HG03139 (cell line): Measurements from ENCODE around the gene CAPN8.

ENCODE experiments used
- ATAC-seq: cut with Tn5 transposase; IDR thresholded peaks from one replicate; pipeline ENCODE4 v1.9.1; 2021; ENCODE audit not compliant: unreplicated experiment

Gene CAPN8

GRCh38 chr1:223665592-223666312 is at the start of gene CAPN8:
TSS of gene CAPN8 (minus strand) at chr1:223665701. CDS start at chr1:223665646, 55 bp downstream.
- no peak for ATAC-seq

- no peak for ATAC-seq
Observed at GRCh38 chr1:223714849-223715603, 49.5 kb upstream of the CAPN8 start.

- ATAC-seq: no peak
Observed at GRCh38 chr1:223714421-223714724, 48.9 kb upstream of the CAPN8 start.

- no peak for ATAC-seq
Observed at GRCh38 chr1:223713546-223714420, 48.3 kb upstream of the CAPN8 start.

DNA sequence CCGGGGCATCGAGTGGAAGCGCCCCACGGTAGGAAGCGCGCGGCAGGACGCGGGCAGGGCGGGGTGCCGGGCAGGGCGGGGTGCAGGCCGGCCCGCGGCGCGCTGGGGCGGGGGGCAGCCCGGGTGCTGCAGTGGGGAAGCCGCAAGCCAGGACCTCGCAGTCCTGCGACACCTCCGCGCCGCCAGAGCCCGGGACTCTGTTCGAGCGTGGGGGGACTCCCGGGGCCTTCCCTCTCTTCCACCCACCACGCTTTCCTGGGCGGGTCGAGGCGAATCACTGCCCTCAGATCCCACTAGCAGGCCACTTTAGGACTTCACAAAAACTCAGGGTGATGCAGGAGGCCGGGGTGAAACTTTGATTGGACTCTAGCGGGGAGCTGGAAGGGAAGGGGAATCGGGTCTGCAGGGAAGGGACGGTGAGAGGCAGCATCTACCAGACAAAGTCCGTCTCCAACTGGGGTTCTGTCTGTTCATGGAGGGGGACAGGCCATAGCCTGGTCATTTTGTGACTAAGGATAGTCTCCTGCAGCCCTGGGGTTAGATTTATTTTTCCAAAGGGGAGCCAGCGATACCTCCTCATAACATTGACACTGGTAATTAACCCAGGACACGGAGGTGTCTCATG is 47.5 kb upstream of the CAPN8 start:
- peak; percentile 28 for ATAC-seq

- ATAC-seq: peak; percentile 46
Observed at GRCh38 chr1:223712194-223712849, 46.8 kb upstream of the CAPN8 start, which contains the start of gene CAPN2. TSS of gene CAPN2 (plus strand) at chr1:223712539. CDS start at chr1:223712641, 102 bp downstream.

- no peak for ATAC-seq
Observed at GRCh38 chr1:223711747-223712193, 46.3 kb upstream of the CAPN8 start.

GRCh38 chr1:223711173-223711572 is 45.7 kb upstream of the CAPN8 start:
- no peak for ATAC-seq

DNA sequence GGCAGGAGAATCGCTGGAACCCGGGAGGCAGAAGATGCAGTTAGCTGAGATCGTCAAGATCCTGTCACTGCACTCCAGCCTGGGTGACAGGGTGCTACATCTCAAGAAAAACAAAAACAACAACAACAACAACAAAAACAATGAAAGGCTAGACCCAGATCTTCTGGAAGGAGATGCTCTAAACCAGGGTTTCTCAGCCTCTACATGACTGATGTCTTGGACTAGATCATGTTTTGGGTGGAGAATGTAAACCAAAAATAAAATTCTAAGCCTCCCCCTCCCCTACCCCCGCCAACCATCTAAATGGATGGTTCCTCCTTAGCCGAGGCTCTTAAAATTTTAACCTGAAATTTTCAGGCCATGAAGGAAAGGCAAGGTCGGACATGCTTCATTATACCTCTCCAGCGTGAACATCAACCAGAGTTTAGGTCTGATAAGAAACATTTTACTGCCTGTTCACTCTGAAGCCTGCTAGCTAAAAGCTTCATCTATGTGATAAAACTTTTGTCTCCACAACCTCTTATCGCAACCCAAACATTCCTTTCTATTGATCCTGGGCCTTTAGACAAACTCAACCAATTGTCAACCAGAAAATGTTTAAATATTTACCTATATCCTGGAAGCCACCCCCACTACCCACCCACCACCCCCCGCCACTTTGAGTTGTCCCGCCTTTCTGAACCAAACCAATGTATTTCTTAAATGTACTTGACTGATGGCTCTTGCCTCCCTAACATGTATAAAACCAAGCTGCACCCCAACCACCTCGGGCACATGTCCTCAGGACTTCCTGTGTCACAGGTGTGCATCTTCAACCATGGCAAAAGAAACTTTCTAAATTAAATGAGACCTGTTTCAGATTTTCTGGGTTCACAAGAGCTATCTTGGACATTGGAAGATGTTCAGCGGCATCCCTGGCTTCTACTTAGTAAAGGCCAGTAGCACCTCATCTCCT is 45.0 kb upstream of the CAPN8 start:
- no peak for ATAC-seq

DNA sequence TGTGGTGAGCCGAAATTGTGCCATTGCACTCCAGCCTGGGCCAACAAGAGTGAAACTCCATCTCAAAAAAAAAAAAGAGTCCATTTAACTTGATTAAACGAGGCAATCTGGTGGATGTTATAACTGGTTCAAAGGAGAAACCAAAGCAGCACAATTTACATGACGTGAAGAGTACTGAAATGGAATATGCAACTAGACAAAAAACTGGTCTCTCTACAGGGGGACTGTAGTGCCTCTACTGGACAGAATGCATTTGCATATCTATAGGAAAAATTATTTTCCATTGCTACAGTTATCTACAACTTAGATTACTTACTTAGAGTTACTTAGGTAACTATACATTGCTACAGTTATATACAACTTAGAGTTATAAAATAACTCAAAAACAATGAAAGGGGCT is 44.1 kb upstream of the CAPN8 start:
- ATAC-seq: no peak

DNA sequence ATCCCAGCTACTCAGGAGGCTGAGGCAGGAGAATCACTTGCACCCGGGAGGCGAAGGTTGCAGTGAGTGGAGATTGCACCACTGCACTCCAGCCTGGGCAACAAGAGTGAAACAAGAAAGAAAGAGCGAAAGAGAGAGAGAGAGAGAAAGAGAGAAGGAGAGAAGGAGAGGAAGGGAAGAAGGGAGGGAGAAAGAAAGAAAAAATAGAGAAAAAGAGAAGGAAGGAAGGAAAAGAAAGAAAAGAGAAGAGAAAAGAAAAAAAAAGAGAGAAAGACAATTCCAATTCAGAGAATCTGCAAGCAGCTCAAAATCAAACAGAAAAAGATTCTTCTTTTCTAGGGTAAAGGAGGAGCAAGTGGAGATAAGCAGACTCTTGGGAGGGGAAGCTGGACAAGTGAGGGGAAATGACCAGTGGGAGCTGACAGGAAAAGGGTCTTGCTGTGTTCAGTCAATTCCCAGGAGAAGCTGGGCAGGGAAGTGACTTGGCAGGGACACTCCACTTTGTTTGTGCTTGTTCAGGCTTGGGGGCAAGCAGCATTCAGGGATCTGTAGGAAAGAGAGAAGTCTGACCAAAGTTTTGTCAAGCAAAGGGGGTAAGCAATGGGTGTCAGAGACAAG is 43.3 kb upstream of the CAPN8 start:
- no peak for ATAC-seq

- ATAC-seq: no peak
Observed at GRCh38 chr1:223708001-223708359, 42.5 kb upstream of the CAPN8 start.

DNA sequence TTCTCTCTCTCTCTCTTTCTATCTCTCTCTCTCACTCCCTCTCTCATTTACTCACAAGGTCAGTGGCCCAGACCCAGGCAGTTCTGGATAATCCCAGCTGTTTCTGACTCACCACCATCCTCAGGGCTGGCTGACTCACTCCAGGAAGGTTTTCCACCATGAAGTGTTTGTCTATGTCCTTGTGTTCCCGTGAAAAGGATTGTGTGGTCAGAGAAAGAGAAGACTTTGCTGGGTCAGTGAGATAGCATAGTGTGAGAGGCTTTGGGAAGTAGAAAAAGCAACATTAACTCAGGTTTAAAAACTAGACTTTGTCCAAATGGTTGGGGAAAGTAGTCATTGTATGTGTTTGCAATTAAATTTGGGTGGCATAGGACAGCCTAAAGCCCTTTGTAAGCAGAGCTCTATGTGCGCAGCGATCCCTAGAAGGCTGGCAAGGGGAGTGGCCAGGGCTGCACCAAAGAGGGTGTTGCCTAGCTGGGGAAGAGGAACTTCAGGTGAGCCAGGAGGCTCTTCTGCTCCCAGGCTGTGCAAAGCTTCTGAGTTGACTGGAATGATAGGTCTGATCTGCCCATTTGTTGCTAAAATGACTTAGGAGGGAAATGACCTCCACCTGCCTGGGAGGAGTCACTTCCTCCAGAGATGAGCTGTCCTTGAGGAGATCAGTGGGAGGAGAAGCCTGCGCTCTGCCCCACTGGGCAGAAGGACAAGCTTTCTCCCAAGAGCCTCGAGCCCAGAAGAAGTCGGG is 41.9 kb upstream of the CAPN8 start:
- no peak for ATAC-seq

DNA sequence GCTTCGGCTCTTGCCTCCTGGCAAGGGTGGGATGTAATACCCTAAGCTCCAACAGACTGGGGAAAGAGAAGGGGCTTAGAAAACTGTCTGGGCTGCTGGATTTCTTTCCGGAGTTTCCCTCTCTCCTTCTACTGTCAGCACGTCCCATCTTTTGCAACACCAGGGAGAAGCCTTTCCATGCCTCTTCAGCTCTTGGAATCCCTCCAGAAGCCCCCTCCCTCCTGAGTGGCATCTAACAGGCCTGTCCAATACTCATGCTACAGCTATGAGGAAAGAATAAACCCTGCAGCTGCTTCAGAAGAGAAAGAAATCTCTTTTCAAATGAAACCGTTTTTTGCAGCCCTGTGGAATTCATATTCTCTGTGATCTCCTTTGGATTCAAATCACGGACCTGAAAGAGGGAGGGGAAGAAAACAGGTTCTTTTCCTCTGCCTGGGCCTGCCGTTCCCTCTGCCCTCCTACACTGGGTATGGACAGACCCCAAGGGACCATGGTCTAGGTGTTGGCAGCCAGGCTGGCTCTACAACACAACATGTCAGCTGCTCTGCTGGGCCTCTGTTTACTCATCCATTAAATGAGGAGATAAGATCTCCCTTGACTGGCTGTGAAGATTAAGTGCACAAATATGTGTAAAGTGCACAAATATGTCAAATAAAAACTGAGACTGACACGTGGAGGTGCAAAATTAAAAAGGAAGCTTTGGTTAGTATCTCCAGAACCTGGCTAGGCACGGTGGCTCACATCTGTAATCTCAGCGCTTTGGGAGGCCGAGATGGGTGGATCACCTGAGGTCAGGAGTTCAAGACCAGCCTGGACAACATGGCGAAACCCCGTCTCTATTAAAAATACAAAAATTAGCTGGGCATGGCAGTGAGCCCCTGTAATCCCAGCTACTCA is 40.8 kb upstream of the CAPN8 start:
- ATAC-seq: no peak

- ATAC-seq: no peak
Observed at GRCh38 chr1:223704921-223705878, 39.7 kb upstream of the CAPN8 start.

DNA sequence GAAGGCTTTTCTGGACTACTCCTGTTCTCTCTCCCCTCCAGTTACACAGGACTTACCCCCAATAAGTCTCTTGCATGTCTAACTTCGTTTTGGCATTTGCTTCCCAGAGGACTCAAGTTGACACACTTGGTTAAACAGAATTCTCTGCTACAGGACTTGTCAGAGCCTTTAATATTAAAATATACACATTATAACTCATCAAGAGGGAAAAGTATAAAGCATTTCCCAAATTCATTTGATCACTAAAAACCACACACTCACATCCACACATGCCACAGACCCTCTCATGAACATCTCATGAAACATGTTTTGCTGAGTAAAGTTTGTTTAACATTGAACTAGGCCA is 38.1 kb upstream of the CAPN8 start:
- no peak for ATAC-seq
